DMS153 treated with DMSO at 0.1 percent for 48 hours (cell line): ENCODE data around the gene NEAT1.
"Not testable (repeated sequence)": the region's sequence is repeated elsewhere in the genome, so short reads cannot be mapped to it uniquely, and the experiment has no call there.

Source experiments
- DNase-seq: peaks from one replicate; lab custom pipeline; 2025; ENCODE audit not compliant: unreplicated experiment; lab: John Stamatoyannopoulos, UW

The NEAT1 gene

DNA sequence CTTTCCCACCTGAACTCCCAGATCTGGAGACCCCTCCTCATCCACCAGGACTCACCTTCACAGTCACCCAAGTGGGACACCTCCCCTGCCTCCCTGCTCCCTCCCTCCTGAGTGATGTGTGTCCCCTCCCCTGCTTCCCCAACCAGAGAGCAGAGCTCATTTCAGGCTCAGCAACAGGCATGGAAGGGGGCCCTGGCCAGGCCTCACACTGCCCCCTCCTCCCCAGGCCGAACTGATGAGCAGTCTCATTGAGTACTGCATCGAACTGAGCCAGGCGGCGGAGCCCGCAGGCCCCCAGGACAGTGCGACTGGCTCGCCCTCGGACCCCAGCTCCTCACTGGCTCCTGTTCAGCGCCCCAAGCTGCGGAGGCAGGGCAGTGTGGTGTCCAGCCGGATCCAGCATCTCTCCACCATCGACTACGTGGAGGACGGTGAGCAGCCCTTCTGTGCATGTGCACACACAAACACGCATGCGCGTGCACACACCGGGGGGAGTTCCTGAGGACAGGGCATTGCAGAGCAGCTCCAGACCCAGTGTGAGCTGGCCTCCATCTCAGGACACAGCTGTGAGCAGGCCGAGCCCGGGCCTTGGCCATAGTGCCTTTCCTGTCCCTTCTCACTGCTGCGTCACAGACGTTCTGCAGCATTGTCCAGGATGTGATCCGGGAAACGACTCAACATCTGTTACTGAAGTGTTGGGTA, 17.8 kb upstream of the NEAT1 start:
- DNase-seq, result no peak

DNA sequence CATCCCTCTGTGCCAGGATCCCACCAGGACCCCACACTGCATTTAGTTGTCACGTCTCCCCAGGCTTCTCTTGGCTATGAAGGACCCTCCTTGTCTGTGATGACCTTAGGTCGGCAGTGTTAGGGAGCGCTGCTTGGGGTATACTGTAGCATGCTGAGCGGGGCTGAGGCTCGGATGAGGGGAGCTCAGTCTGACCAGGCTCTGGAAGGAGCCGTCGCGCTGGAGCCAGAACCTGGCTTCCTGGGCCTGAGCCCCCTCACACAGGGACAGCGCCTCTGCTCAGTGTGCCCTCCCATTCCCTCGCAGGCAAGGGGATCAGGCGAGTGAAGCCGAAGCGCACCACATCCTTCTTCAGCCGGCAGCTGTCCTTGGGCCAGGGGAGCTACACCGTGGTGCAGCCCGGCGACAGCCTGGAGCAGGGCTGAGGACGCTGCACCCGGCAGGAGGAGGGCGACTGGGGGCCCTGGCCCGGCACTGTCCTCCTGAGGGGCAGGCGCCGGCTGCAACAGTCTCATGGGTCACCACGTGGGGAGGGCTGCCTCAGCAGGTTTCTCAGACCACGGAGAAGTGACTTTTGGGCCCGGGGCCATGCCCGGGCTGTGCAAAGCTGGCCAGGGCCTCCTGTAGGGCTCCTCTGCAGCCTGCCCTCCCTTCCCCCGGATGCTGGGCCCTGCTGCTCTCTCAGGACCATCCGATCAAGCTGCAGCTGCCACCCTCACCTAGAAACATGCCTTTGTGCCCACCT, 11.5 kb upstream of the NEAT1 start:
- no peak for DNase-seq

DNA sequence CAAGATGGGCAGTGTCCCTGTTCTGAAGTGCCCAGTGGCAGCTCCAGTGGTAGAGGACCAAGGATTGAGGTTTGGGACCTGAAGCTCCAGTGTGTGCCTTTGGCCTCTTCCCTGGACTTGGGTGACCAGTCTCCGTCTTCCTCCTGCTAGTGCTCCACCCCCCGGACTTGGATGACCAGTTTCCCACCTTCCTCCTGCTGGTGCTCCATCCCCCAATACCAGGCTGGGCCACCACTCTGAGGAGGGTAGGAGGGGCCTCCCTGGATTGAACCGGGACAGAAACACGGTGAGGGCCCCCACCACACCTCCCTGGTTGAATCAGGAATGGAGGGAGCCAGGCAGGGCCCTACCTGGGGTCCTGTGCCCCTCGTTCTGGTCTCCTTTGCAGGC, 10.9 kb upstream of the NEAT1 start:
- DNase-seq, result no peak

DNA sequence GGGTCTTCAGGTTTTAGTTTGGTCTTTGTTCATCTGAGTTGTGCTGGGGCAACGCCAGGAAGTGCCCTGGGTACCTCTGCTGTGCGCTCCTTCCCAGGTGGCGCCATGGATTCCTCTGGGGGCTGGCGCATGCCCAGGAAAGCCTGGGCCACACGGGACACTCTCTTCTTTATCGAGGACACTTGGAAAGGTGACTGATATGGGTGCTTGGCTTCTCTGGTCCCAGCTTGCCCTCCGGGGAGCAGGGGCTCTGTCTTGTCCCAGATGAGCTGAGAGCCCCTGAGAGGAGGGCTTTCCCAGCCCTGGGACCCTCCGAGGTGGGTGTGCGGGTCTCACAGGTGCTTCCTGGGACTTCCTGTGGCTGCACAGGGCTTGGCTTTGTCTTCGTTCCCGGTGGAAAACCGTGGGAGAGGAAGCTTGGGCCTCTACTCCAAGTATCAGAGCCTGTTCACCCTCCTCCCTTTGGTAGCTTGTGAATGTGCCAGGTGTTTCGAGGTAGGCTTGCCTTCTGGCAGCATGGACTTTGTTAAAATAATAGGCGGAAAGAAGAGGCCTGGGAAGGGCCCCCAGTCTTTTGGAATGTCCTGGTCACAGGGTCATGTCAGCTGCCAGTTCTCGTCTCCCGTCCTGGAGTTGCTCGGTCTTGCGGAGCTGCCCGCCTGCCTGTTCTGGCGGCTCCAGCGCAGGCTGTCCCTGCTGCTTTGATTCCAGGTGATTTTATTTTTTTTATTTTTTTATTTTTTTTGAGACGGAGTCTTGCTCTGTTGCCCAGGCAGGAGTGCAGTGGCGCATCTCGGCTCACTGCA, 10.1 kb upstream of the NEAT1 start:
- no peak for DNase-seq

DNA sequence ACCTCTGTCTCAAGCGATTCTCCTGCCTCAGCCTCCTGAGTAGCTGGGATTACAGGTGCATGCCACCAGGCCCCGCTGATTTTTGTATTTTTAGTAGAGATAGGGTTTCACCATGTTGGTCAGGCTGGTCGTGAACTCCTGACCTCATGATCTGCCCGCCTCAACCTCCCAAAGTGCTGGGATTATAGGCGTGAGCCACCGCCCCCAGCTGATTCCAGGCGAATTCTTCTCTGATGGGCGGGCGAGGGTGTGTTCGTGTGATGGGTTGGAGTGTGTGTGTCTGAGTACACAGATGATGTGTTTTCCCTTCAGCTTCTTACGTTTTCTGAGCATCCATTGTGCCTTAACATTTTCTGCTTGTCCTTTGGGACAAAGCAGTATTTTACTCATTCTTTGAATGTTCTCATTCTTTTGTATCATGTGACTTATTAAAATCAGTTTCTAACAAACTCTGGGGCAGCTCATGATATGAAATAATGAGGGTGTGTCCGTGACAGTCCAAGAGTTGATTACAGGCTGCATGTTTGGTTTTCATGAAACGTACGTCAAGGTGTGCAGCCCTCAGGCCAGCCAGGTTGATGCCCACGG, 9.4 kb upstream of the NEAT1 start:
- DNase-seq, result not testable (repeated sequence)

DNA sequence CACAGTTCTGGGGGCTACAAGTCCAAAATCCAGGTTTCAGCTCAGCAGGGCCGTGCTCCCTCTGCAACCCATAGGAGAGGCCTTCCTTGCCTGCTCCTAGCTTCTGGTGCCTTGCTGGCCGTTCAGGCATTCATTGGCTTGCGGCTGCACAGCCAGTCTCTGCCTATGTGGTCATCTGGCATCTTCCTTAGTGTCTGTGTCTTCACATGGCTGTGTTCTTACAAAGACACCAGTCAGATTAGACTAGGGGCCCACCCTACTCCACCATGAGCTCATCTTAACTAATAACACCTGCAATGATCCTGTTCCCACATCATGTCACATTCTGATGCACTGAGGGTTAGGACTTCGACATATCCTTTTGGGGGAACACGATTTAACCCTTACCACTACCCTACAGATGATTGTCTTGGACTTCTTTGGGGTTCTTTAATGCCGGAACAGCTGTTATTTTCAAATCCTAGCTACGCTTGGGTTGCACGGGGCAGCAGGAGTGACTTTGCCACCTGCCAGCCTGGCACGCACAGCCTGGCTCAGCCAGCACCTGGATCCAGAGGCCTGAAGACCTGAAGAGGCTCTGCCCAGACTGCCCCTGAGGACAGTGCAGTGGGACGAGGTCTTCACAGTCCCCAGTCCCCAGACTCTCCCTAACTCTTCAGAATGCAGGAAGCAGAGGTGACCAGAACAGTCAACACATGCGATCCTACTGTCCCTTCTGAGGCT, 7.7 kb upstream of the NEAT1 start:
- DNase-seq, result no peak

DNA sequence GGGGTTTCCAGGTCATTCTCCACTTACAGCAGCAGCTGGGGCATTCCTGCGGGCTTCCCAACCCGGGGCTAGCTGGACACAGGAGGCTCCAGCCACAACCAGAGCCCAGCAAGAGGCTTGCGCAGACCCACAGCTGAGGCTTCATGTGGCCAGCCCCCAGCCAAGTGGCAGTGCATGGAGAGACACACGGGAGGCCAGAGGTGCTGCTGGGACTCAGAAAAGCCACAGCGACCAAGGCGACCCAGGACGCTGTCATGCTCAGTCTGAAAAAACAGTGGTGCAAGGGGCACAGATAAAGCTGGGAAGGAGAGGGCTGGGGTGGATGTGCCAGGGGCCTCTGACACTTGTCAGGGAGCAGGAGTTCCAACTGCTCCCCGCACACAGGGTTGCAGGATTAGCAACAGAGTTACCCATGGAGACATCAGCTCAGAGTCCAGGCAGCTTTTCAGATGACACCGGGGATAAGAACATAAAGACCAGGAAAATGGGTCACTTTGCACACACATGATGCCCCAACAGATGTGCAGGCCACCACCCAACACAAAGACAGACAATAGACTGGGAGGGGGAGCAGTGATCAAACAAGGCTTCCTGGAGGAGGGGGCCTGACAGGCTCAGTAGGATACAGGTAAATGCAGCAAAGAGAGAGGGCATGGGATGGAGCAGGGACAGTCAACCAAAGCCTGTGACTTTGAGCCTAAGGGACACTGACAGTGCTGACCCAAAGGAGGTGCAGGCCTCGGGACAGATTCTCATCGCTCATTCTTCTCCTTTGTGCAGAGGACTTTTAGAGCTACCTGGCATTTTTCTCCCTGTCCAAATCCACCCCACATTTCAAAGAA, 6.9 kb upstream of the NEAT1 start:
- DNase-seq, result no peak

DNA sequence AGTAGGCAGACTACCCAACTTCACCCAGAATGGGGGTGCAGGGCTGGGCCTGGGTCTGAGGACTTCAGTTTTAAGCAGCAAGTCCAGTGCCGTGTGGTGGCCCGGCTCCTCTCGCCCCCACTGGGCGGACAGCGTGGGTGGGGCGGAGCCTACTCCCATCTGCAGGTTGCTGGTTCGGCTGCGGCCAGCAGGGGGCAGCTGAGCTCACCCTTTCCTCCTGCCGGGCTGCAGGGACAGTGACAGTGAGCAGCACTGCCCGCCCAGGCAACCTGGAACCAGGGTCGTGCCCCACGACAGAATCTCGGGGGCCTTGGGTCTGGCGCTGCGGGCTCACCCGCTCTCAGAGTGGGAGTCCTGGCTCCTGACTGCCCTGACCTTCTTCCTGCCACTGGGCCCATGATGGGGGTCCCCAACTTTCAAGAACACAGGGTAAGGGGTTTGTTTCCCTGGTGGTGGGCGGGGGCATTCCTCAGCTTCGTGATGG, 6.2 kb upstream of the NEAT1 start:
- peak; percentile 68 for DNase-seq

DNA sequence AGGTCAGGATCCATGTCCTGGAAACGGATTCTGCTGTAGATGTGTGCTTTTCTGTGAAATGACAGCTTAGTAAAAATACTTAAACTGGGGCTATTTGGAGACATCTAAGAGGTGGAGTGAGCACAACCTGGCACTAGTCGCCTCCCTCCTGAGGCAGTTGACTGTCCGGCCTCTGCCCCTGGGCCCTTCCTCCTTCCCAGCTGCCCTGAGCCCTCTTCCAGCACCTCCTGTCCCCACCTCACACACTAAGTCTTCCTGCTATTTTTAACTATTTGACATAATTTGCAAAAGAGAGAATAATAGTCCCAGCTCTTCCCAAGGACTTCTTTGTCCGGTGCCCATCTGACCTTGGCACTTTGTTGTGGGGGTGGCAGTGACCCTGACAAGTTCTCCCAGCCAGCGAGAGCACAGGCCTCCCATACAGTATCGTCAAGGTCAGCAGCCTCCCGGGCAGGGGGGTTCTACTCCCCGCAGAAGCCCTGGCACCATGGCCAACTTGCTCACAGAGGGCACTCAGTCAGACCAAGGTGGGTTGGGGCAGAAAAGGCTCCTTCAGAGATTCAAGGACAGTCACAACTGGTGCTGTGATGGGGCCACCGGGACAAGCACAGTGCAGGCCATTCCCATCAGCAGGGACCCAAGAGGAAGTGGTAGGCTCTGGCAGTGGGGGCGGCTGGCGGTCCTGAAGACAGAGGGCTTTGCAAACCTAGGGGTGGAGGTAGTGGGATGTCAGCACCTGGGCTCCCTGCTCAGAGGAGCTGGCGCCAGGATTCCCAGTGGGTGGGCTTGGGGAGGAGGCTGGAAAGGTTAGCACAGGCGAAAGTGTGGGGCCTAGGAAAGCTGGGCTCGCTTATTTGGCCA, 5.5 kb upstream of the NEAT1 start:
- no peak for DNase-seq

DNA sequence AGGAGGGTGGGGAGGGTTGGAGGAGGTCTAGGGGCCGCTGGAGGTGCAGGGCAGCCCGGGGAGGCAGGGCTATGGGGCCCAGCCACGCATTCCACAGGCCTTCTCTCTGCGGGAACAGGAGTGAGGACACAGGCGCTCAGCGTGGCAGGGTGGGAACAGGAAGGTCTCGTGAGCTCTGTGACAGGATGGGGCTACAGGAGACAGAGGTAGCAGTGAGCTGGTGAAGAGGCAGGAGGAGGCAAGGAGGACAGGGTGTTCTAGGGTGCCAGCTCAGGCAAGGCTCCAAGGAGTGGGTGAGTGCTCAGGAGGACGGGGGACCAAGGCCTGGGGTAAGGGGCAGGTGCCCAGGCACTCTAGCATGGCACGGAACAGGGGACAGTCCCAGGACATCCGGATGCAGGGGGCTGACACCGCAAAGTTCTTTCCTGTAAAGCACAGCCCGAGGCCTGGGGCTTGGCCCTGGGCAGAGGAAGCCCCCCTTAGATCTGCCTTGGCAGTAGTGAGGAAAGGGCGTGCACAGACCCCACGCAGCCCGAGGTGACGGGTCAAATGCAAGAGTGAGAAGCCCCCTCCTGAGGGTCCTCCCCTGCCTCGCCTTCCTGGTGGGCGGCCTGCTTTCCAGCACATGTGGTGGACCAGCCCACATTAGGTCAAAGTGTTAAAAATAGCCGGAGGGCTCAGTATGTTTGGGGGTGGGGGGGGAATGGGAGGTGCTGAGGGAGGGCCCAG, 4.7 kb upstream of the NEAT1 start:
- DNase-seq, result no peak

DNA sequence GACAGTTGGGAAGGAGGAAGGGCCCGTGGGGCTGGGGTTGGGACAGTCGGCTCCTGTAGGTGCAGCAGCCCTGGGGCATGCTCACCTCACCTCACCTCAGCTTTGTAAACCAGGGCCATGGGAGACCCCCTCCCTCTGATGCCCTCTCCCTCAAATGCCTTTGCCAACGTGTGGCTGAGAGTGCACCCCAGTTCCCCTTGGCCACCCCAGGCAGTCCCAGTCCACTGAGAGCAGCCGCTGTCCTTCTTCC, 4.2 kb upstream of the NEAT1 start:
- DNase-seq, result no peak

DNA sequence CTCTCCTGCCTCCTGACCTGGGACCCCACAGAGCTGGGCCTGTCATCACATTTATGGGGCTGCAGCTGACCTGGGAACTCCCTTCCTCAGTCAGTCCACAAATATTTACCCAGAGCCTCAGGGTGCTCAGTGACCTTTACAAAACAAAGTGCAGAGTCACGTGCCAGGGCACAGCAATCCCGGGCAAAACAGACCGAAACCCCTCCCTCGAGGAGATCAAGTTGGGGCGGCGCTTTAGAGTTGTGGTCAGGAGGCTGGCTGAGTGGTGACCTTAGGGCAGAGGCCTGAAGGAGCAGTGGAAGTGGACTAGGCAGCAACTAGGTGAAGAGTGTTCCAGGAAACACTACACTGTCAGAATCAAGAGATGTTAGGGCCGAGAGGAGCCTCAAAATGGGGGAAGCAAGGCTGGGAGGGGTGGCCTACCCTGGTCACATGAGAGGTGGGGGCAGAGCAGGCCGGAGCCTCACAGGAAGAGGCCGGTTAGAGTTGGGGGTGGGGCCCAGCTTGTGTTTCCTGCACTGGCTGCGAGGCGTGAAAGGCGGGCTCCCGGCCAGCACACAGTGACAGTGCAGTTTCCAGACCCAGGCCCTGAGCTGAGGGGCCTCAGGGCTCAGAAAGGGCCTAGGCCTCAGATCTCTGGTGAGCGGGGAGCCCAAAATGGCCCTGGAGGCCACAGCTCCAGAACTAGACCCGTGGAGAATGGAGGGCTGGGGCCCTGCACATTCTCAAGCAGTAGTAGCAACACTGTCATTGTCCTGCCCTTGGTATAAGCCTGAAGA, 3.7 kb upstream of the NEAT1 start:
- DNase-seq, result peak; percentile 95

DNA sequence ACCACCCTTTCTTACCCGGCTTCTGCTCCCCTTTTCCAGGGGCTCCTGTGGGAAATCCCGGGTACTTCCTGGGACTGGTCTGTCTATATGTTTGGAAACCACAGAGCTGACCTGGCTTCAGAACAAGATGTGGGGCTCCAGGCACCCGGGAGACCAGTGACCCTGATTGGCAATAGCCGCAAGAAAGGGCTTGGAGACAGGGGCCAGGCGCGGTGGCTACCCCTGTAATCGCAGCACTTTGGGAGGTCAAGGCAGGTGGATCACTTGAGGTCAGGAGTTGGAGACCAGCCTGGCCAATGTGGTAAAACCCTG, 3.2 kb upstream of the NEAT1 start:
- DNase-seq, result no peak

DNA sequence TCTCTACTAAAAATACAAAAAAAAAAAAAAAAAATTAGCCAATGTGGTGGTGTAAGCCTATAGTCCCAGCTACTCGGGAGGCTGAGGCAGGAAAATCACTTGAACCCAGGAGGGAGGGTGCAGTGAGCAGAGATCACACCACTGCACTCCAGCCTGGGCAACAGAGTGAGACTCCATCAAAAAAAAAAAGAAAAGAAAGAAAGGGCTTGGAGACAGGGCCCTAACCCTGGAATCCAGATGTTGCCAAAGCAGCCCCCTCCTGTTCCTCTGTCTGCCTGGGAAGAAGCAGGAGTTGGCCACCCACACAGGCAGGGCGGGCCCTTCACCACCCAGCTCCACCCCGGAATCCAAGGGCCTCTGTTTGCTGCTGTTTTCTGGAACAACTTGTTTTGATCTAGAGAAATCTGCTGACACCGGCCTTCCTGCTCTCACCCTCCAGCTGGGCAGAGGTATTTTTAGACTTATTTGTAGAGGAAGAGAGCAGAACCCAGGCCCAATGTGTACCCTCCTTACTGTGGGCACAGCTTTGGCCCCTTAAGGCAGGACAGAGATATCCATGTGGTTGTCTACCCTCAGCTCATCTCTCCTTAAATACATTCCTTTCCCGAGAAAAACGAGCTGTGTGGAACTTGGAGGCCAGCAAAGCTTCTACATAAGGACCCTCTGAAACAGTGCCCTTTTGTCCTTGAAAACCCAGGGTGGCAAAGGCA, 2.7 kb upstream of the NEAT1 start:
- peak; percentile 48 for DNase-seq

DNA sequence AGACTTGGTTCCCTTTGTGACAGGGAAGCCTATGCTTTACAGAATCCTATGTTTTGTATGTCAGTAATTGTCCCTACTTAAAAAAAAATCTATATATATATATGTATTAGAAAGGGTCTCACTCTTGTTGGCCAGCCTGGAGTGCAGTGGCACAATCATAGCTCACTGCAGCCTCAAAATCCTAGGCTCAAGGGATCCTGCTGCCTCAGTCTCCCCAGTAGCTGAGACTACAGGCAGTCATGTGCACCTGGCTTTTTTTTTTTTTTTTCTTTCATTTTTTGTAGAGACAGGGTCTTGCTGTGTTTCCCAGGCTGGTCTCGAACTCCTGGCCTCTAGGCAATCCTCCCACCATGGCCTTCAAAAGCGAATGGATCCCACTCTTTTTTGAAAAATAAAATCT, 2.1 kb upstream of the NEAT1 start:
- no peak for DNase-seq

DNA sequence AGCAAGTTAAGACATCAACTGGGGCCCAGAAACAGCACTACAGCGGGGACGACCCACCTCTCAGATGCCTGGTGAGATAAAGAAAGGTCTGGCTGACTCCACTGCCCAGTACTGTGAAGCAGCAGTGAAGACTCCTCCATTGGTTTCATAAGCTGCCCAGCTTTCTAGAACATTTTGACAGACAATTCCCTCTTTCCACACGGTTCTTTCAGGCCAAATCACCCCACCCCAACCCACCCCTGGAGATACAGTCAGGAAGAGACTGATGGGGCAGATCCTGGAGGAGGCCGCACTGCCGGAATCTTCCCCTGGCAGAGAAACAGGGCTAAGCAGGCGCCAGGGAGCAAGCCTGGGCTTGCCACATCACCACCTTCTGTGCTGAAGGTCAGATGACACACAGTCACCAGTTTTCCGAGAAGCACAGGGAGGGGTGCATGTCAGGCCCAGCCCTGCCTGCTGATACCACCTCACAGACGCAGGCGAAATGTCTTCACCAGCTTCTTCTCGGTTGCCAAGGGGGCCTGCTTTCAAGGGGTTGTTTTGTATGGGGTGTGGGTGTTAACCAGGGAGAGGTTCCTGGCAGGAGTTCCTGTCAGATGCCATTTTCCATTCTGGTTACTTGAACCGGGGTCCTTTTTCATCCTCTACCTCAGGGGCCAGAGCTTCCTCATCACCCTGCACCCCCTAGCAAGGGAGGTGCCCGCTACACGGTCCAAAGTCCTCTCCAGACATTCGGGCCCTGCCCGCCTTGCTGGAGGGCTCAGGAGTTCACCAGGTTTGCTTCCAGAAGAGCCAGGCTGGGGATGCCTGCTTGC, 1.4 kb upstream of the NEAT1 start:
- DNase-seq, result peak; percentile 85
